GM18507 (cell line): ENCODE data around the gene LANCL1.

Source experiments
- DNase-seq: peaks from one replicate; pipeline ENCODE4 v3.0.0; 2011; ENCODE audit warnings: low read depth; ENCODE audit not compliant: insufficient read length; ENCODE audit errors: extremely low spot score
- FAIRE-seq: peaks from 2 replicates; lab custom pipeline; 2011; peaks lifted over from hg19 to GRCh38; lab: Jason Lieb, UNC

LANCL1 gene

GRCh38 chr2:210476194-210477128 is at the start of gene LANCL1:
Gene LANCL1, minus strand, starts transcription at chr2:210476759. Its CDS starts 363 bp downstream, at chr2:210476396.
- peak; percentile 97 for FAIRE-seq
- DNase-seq, result peak; percentile 85

- FAIRE-seq (no peak), DNase-seq (no peak)
Measured at GRCh38 chr2:210524533-210524932, 48.0 kb upstream of the LANCL1 start.

- no peak for DNase-seq
- FAIRE-seq, result no peak
Measured at GRCh38 chr2:210523650-210524289, 47.2 kb upstream of the LANCL1 start.

- FAIRE-seq, result no peak
Measured at GRCh38 chr2:210522399-210522798, 45.8 kb upstream of the LANCL1 start.

GRCh38 chr2:210519594-210519993 is 43.0 kb upstream of the LANCL1 start:
- DNase-seq (no peak), FAIRE-seq (no peak)

More at GRCh38 chr2:210522399-210522798, 45.8 kb upstream of the LANCL1 start:
- DNase-seq, result no peak

GRCh38 chr2:210517264-210517663 is 40.7 kb upstream of the LANCL1 start:
- DNase-seq (no peak), FAIRE-seq (no peak)

GRCh38 chr2:210515911-210516310 is 39.4 kb upstream of the LANCL1 start:
- FAIRE-seq (no peak), DNase-seq (no peak)

- no peak for FAIRE-seq
- DNase-seq, result no peak
Measured at GRCh38 chr2:210503725-210504191, 27.2 kb upstream of the LANCL1 start.

GRCh38 chr2:210503001-210503623 is 26.6 kb upstream of the LANCL1 start:
- peak; percentile 87 for FAIRE-seq
- peak; percentile 8 for DNase-seq

GRCh38 chr2:210496512-210496911 is 20.0 kb upstream of the LANCL1 start:
- DNase-seq (no peak), FAIRE-seq (peak; percentile 61)

- FAIRE-seq (peak; percentile 5), DNase-seq (no peak)
Measured at GRCh38 chr2:210493528-210493927, 17.0 kb upstream of the LANCL1 start.

GRCh38 chr2:210481601-210482175 is 5.1 kb upstream of the LANCL1 start:
- FAIRE-seq (no peak), DNase-seq (no peak)

- FAIRE-seq (no peak), DNase-seq (no peak)
Measured at GRCh38 chr2:210480764-210481163, 4.2 kb upstream of the LANCL1 start.

- FAIRE-seq (no peak), DNase-seq (no peak)
Measured at GRCh38 chr2:210480079-210480478, 3.5 kb upstream of the LANCL1 start.

GRCh38 chr2:210478661-210479060 is 2.1 kb upstream of the LANCL1 start:
- no peak for FAIRE-seq

GRCh38 chr2:210477496-210477895 is 937 bp upstream of the LANCL1 start:
- FAIRE-seq (peak; percentile 29), DNase-seq (no peak)

More at GRCh38 chr2:210478661-210479060, 2.1 kb upstream of the LANCL1 start:
- DNase-seq, result no peak

- DNase-seq, result no peak
- FAIRE-seq, result no peak
Measured at GRCh38 chr2:210475706-210476105, 853 bp downstream of the LANCL1 start.

- FAIRE-seq (no peak), DNase-seq (no peak)
Measured at GRCh38 chr2:210474776-210475175, 1.8 kb downstream of the LANCL1 start.

GRCh38 chr2:210461401-210461800 is 15.2 kb downstream of the LANCL1 start:
- DNase-seq (no peak), FAIRE-seq (peak; percentile 83)
